GM20000 (cell line): ENCODE measurements around the gene SLC9A4.

ENCODE experiments used
- DNase-seq: peaks from one replicate; pipeline ENCODE4 v3.0.0; 2012; ENCODE audit warnings: low spot score
- TF ChIP-seq, protein P1 (sequence below): IDR thresholded peaks from 2 replicates; pipeline ENCODE4 v1.5.1; 2012; ENCODE audit warnings: mild to moderate bottlenecking, control low read depth; ENCODE audit errors: extremely low read depth, missing control alignments

Gene SLC9A4

GRCh38 chr2:102432386-102432785 lies 40.6 kb upstream of the SLC9A4 start:
- DNase-seq: no peak
- TF ChIP-seq, protein P1, sequence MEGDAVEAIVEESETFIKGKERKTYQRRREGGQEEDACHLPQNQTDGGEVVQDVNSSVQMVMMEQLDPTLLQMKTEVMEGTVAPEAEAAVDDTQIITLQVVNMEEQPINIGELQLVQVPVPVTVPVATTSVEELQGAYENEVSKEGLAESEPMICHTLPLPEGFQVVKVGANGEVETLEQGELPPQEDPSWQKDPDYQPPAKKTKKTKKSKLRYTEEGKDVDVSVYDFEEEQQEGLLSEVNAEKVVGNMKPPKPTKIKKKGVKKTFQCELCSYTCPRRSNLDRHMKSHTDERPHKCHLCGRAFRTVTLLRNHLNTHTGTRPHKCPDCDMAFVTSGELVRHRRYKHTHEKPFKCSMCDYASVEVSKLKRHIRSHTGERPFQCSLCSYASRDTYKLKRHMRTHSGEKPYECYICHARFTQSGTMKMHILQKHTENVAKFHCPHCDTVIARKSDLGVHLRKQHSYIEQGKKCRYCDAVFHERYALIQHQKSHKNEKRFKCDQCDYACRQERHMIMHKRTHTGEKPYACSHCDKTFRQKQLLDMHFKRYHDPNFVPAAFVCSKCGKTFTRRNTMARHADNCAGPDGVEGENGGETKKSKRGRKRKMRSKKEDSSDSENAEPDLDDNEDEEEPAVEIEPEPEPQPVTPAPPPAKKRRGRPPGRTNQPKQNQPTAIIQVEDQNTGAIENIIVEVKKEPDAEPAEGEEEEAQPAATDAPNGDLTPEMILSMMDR: no peak

GRCh38 chr2:102433973-102434654 lies 38.9 kb upstream of the SLC9A4 start:
- no peak for DNase-seq
- TF ChIP-seq, protein P1: no peak

GRCh38 chr2:102434655-102435381 lies 38.2 kb upstream of the SLC9A4 start:
- TF ChIP-seq, protein P1: no peak
- DNase-seq: peak; percentile 21

- no peak for DNase-seq
- TF ChIP-seq, protein P1: no peak
These were observed 37.3 kb upstream of the SLC9A4 start for GRCh38 chr2:102435741-102436140.

GRCh38 chr2:102436323-102436722 lies 36.7 kb upstream of the SLC9A4 start:
- TF ChIP-seq, protein P1: no peak
- no peak for DNase-seq

DNA sequence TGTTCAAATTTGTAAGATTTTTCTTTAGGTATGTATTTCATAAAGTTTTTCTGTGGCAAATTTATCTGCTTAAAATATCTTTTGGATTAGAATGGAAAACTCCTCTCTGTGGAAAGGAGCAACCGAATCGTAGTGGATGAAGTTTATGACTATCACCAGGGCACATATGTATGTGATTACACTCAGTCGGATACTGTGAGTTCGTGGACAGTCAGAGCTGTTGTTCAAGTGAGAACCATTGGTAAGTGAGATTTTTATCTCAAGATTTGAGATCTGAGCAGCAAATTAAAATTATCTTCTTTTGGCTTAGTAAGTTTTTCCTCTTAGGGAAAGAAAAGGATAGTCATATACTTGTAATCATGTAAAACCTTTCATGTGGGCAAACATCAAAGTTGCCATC lies 35.9 kb upstream of the SLC9A4 start:
- TF ChIP-seq, protein P1: no peak
- DNase-seq: no peak

DNA sequence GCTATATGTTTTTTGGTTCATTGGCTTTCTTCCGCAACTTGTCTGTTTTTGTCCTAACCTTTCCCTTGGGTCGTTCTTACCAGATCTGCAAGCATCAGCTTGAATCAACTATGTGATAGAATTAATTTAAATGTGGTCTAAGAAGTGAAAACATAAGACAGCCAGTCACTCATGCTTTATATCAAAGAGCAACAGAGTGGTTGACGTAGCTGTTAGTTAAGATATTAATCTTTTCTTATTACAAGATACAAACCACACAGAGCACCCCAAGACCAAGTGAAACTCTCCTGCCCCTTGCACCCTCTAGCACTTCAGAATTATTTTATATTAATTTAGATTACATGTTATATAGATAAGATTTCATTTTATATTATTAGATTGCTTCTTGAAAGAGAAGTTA lies 34.9 kb upstream of the SLC9A4 start:
- TF ChIP-seq, protein P1: no peak
- no peak for DNase-seq
